IPS-NIHi11 (cell line): ENCODE results near the gene WDR88.
"Not testable (repeated sequence)": the region's sequence is repeated elsewhere in the genome, so short reads cannot be mapped to it uniquely, and the experiment has no call there.

Experiments used
- DNase-seq: peaks from one replicate; pipeline ENCODE4 v3.0.0; 2012; ENCODE audit warnings: mixed read lengths, low spot score

WDR88 gene

DNA sequence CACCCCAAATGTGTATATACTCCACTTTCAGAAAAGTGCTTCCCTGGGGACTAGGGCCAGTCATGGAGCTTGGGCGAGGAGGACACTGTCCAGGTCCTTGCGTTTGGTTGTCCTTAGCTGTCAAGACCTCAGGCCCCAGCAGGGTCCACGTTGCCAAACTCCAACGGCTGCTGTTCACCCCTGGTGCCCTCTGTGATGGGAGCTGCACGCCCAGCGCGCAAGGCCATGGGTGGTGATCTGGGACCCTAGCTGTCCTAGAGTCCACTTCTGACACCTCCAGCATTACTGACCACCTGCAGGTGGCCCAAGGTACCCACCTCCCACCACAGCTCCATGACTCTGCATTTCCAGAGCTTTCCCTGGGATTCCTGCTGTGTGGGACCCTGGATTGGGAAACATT is 66.3 kb downstream of the WDR88 start:
- no peak for DNase-seq

DNA sequence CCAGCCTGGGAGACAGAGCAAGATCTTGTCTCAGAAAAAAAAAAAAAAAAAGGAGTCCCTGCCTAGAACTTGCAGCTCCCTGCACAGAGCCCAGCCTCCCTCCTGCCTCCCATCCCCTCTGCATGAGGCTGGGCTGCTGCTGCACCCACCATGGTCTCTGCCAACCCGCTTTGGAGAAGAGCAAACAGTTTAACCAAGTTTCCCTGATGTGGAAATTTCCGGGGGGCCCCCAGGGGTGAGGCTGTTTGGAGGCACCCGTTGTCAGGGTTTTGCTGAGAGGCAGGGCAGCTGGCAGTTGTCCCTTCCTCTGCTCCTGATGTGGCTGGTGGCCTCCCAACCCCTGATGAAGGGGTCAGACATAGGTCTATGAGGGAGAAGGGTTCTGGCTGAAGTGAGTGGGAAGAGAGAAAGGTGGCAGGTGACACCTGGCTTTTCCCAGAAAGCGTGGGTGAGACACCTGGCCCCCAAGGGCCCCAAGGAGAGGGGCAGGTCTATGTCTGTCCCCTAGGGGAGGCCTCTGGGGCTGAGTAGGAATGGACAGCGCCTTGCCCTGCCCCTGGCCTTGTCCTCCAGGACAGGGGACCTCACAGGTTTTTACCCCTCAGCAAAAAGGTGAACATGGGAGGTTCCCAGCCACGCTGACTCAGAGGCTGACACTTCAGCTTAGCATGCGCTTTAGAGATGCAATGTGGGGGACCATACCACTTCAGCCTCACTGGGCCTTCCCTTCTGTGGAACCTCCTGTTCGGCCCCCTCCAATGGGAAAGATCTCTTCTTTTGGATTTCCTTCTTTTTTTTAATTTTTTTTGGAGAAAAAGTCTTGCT is 67.7 kb downstream of the WDR88 start:
- no peak for DNase-seq

GRCh38 chr19:33201473-33201872 is 69.6 kb downstream of the WDR88 start:
- no peak for DNase-seq

GRCh38 chr19:33201886-33202545 is 70.1 kb downstream of the WDR88 start:
- DNase-seq = no peak

GRCh38 chr19:33202546-33203507 is 70.9 kb downstream of the WDR88 start:
- no peak for DNase-seq

GRCh38 chr19:33203529-33203928 is 71.6 kb downstream of the WDR88 start:
- DNase-seq = no peak

DNA sequence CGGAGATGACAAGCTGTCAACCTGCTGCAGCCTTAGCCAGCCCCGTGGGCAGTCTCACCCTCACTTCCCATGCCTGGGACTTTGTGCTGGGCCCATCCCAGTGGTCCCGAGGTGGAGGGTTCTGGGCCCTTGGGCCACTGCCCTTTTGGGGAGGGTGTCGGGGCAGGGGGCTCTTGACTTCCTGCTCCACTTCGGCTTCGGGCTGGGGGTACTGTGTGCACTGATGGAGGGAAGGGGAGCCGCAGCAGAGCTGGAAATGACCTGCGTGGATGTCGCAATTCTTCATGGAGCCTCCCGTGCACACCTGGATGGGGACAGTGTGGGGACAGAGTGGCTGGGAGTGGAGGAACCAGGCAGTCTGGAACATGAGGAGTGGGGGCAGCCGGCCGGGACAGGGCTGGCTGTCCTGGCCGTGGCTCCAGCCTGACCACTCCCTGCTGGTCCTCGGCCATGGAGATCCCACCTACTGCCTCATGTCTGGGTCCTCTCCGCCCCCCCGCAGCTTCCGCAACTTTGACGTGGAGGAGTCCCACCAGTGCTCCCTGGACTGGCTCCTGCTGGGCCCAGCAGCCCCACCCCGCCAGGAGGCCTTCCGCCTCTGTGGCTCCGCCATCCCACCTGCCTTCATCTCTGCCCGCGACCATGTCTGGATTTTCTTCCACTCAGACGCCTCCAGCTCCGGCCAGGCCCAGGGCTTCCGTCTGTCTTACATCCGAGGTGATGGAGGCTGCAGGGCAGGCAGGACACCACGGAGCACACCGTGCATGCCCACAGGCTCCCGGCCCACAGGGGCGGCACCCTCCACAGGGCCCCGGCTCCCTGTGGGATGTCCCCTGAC is 72.4 kb downstream of the WDR88 start:
- DNase-seq = no peak

GRCh38 chr19:33205110-33205509 is 73.2 kb downstream of the WDR88 start:
- DNase-seq = no peak

GRCh38 chr19:33205531-33206260 is 73.8 kb downstream of the WDR88 start:
- DNase-seq = no peak

GRCh38 chr19:33206261-33207039 is 74.5 kb downstream of the WDR88 start:
- DNase-seq = no peak

- DNase-seq = no peak
Observed at GRCh38 chr19:33207040-33207620, 75.2 kb downstream of the WDR88 start.

DNA sequence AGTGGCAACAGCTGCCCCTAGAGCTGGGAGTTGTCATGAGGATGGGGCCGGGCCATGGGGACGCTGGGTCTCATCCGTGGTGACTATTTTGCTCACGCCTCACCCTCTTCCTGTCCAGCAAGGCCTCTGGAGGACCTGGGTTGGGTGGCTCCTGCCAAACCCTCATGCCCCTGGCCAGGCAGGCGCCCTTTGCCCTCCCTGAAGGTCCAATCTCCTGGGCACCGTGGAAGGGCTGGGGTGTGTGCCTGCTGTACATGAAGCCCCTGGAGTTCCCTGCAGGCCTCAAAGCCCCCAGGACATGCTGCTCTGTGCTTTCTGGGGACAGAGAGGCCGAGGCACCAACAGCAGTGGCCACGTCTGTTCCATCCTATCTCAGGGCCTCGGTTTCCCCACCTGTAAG is 76.0 kb downstream of the WDR88 start:
- no peak for DNase-seq

DNA sequence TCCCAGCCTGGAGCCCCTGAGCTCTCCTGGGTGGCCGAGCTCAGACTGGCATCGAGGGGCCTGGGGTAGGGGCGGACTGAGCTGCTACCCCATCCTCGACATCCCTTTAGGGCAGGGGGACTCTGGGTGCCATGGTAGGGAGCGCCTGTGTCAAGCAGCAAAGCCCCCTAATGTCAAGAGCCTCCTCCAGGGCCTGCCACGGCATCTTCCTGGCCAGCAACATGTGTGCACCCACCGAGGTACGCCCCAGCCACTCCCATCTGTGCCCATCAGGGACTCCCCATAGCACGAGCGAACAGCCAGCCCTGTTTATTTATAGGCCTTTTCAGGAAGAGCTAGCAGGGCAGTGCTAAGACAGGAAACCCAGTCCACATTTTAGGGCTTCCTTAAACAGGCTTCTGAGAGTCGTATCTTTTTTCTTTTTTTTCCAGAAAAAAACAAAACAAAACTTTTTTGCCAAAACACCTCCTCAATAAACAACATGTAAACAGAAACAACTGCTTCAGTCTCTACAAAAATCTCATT is 76.5 kb downstream of the WDR88 start:
- DNase-seq = no peak

GRCh38 chr19:33208904-33209849 is 77.3 kb downstream of the WDR88 start:
- no peak for DNase-seq

GRCh38 chr19:33209850-33210230 is 77.9 kb downstream of the WDR88 start:
- not testable (repeated sequence) for DNase-seq

- no peak for DNase-seq
Observed at GRCh38 chr19:33210266-33210940, 78.5 kb downstream of the WDR88 start.

DNA sequence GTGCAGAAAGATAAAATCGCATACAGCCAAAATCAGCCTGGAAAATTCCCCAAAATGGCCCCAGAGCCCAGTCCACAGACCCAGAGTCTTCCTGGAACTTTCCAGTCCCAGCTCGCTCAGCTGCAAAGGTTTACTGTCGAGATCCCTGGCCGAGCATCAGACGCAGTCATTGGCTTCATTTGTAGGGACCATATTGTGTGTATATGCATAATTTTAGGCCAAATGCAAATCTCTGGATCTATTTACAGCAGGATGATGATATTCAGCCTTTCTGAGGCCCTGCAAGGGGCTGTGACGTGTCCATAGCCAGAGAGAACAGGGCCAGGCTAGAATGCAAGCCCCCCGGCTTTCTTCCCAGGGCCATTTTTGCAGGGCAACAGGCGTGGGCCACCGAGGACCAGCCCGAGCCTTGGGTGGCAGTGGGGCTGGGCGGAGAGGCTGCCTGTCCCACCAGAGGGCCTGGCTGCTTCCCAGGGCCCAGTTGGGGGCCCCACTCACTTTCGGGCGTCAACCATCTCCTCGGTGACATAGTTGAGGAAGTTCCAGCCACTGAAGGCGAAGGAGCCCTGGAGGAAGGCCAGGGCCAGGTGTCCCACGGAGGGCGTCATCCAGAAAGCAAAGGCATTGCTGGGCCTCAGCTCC is 80.0 kb downstream of the WDR88 start:
- DNase-seq = no peak
